ENCODE measurements around the gene FER1L5. TPM values are rescaled to one million over a fixed set of nuclear protein-coding genes. Genes with fewer than 3 reads are reported as not detected.

The FER1L5 gene
- total and polyA plus RNA-seq, 2 donors (not counting 1 experiment from before 2014, with no cell fraction given) = 0.24 to 0.50 TPM

GRCh38 chr2:96655526-96655925 lies 13.0 kb downstream of the FER1L5 start:
- Histone ChIP-seq H4K20me1 (ENCODE audit: control insufficient read depth, extremely low read depth, insufficient read depth, low read length) (no peaks in the 10 kb centered on the region), H3K4me1 (ENCODE audit: control insufficient read depth, extremely low read depth, insufficient read depth, low read length) (no peaks in the 10 kb centered on the region), H2AFZ (ENCODE audit: low read length) (no peak overlapping the region), H3K9ac (ENCODE audit: insufficient read depth, low read length) (no peak overlapping the region), H3K4me2 (ENCODE audit: extremely low read depth, insufficient read depth, low read length) (no peak overlapping the region), H3K27ac (ENCODE audit: insufficient read depth, low read length) (no peak overlapping the region), H3K36me3 (ENCODE audit: control insufficient read depth, insufficient read depth, low read length) (no peaks in the 10 kb centered on the region), H3K9me3 (ENCODE audit: control insufficient read depth, insufficient read depth, low read depth, low read length) (no peaks in the 10 kb centered on the region), H3K79me2 (ENCODE audit: control insufficient read depth, insufficient read depth, low read length) (no peaks in the 10 kb centered on the region), H3K4me3 (replicated peaks in 1 of 4; ENCODE audit: control extremely low read depth in 1 of 4, insufficient read depth in 1 of 4, low read depth in 3 of 4, low read length in 4 of 4) (no peak overlapping the region), H3K27me3 (ENCODE audit: control insufficient read depth, insufficient read depth, low read length) (no peaks in the 10 kb centered on the region)
- TF ChIP-seq CTCF (conservative IDR thresholded peaks at IDR 0.05 in 1 of 2, IDR thresholded peaks at IDR 0.05 in 1 of 2; ENCODE audit: low read depth in 1 of 2, low read length in 2 of 2) (no peak), EZH2 (IDR thresholded peaks at IDR 0.05; ENCODE audit: low read length, missing control alignments) (no peak)
- no peak for DNase-seq (ENCODE audit: low read depth in 2 of 2)

GRCh38 chr2:96656540-96656939 lies 14.0 kb downstream of the FER1L5 start:
- Histone ChIP-seq H3K79me2 (ENCODE audit: control insufficient read depth, insufficient read depth, low read length) (no peaks in the 10 kb centered on the region), H3K9ac (ENCODE audit: insufficient read depth, low read length) (no peak overlapping the region), H3K4me1 (ENCODE audit: control insufficient read depth, extremely low read depth, insufficient read depth, low read length) (no peaks in the 10 kb centered on the region), H2AFZ (ENCODE audit: low read length) (no peak overlapping the region), H3K4me2 (ENCODE audit: extremely low read depth, insufficient read depth, low read length) (no peak overlapping the region), H3K27ac (ENCODE audit: insufficient read depth, low read length) (no peak overlapping the region), H3K36me3 (ENCODE audit: control insufficient read depth, insufficient read depth, low read length) (no peaks in the 10 kb centered on the region), H3K9me3 (ENCODE audit: control insufficient read depth, insufficient read depth, low read depth, low read length) (no peaks in the 10 kb centered on the region), H3K4me3 (replicated peaks in 1 of 4; ENCODE audit: control extremely low read depth in 1 of 4, insufficient read depth in 1 of 4, low read depth in 3 of 4, low read length in 4 of 4) (no peak overlapping the region), H3K27me3 (ENCODE audit: control insufficient read depth, insufficient read depth, low read length) (no peaks in the 10 kb centered on the region), H4K20me1 (ENCODE audit: control insufficient read depth, extremely low read depth, insufficient read depth, low read length) (no peaks in the 10 kb centered on the region)
- TF ChIP-seq EZH2 (IDR thresholded peaks at IDR 0.05; ENCODE audit: low read length, missing control alignments) (no peak), CTCF (conservative IDR thresholded peaks at IDR 0.05 in 1 of 2, IDR thresholded peaks at IDR 0.05 in 1 of 2; ENCODE audit: low read depth in 1 of 2, low read length in 2 of 2) (no peak)
- DNase-seq (ENCODE audit: low read depth in 2 of 2) = no peak

GRCh38 chr2:96661324-96661723 lies 18.8 kb downstream of the FER1L5 start:
- H3K27me3 ChIP-seq (ENCODE audit: control insufficient read depth, insufficient read depth, low read length) = no peaks in the 10 kb centered on the region
- no peaks in the 10 kb centered on the region for H3K4me1 ChIP-seq (ENCODE audit: control insufficient read depth, extremely low read depth, insufficient read depth, low read length)
- no peak for DNase-seq (ENCODE audit: low read depth in 2 of 2)
- H3K9ac ChIP-seq (ENCODE audit: insufficient read depth, low read length) = no peak overlapping the region
- H3K9me3 ChIP-seq (ENCODE audit: control insufficient read depth, insufficient read depth, low read depth, low read length) = no peaks in the 10 kb centered on the region
- no peak overlapping the region for H2AFZ ChIP-seq (ENCODE audit: low read length)
- H3K4me3 ChIP-seq (replicated peaks in 1 of 4; ENCODE audit: control extremely low read depth in 1 of 4, insufficient read depth in 1 of 4, low read depth in 3 of 4, low read length in 4 of 4) = no peak overlapping the region
- no peaks in the 10 kb centered on the region for H3K36me3 ChIP-seq (ENCODE audit: control insufficient read depth, insufficient read depth, low read length)
- no peak overlapping the region for H3K4me2 ChIP-seq (ENCODE audit: extremely low read depth, insufficient read depth, low read length)
- H3K79me2 ChIP-seq (ENCODE audit: control insufficient read depth, insufficient read depth, low read length) = no peaks in the 10 kb centered on the region
- TF ChIP-seq CTCF (conservative IDR thresholded peaks at IDR 0.05 in 1 of 2, IDR thresholded peaks at IDR 0.05 in 1 of 2; ENCODE audit: low read depth in 1 of 2, low read length in 2 of 2) (no peak), EZH2 (IDR thresholded peaks at IDR 0.05; ENCODE audit: low read length, missing control alignments) (no peak)
- H3K27ac ChIP-seq (ENCODE audit: insufficient read depth, low read length) = no peak overlapping the region
- H4K20me1 ChIP-seq (ENCODE audit: control insufficient read depth, extremely low read depth, insufficient read depth, low read length) = no peaks in the 10 kb centered on the region

Measured in fibroblast of lung (primary cell).